Measurements from ENCODE around the gene HOXC10.

Gene HOXC10

GRCh38 chr12:53940443-53941014 lies 44.4 kb upstream of the HOXC10 start:
- no peak for TF ChIP-seq CTCF (IDR thresholded peaks at IDR 0.05)

- TF ChIP-seq CTCF (IDR thresholded peaks at IDR 0.05): no peak
These were observed 43.8 kb upstream of the HOXC10 start for GRCh38 chr12:53941187-53941586.

- TF ChIP-seq CTCF (IDR thresholded peaks at IDR 0.05): no peak
These were observed 43.2 kb upstream of the HOXC10 start for GRCh38 chr12:53941750-53942149.

GRCh38 chr12:53942467-53942997 lies 42.4 kb upstream of the HOXC10 start:
- no peak for TF ChIP-seq CTCF (IDR thresholded peaks at IDR 0.05)

- no peak for TF ChIP-seq CTCF (IDR thresholded peaks at IDR 0.05)
These were observed 40.7 kb upstream of the HOXC10 start for GRCh38 chr12:53944209-53944608.

- no peak for TF ChIP-seq CTCF (IDR thresholded peaks at IDR 0.05)
These were observed 39.8 kb upstream of the HOXC10 start for GRCh38 chr12:53944907-53945847.

- TF ChIP-seq CTCF (IDR thresholded peaks at IDR 0.05): no peak
These were observed 37.2 kb upstream of the HOXC10 start for GRCh38 chr12:53947743-53948142.
